ENCODE results near the gene FANCI. TPM values are rescaled to one million over a fixed set of nuclear protein-coding genes. Genes with fewer than 3 reads are reported as not detected.

FANCI gene
- total and polyA plus RNA-seq, 2 of the 4 experiments (the other 2 are of a cell fraction), result 13.2 to 34.2 TPM

DNA sequence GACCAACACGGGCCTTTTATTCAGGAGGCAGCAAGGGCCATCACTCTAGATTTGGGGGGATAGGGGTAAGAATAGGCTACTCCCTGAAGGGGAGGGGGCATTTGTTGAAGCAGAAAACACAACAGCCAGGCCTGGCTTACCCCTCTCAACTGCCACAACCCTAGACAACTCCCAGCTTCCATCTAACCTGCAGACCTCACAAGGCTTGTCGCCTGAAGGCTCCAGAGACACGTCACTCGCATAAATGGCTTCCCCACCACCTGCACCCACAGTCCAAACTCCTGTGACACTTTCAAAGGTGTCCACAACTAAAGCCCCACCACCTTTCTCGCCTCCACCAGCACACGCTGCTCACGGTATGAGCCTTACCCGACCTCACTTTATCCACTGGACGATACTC lies 75.9 kb downstream of the FANCI start:
- H2BK20ac ChIP-seq (ENCODE audit: low read depth, low read length), result no peak overlapping the region
- TF ChIP-seq, protein P1, sequence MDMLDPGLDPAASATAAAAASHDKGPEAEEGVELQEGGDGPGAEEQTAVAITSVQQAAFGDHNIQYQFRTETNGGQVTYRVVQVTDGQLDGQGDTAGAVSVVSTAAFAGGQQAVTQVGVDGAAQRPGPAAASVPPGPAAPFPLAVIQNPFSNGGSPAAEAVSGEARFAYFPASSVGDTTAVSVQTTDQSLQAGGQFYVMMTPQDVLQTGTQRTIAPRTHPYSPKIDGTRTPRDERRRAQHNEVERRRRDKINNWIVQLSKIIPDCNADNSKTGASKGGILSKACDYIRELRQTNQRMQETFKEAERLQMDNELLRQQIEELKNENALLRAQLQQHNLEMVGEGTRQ (IDR thresholded peaks at IDR 0.05; ENCODE audit: low read depth, low read length), result no peak
- TF ChIP-seq MAFK (IDR thresholded peaks at IDR 0.05; ENCODE audit: low read depth, low read length) (no peak), NFE2L2 (IDR thresholded peaks at IDR 0.05; ENCODE audit: low read depth, low read length) (no peak), RAD21 (IDR thresholded peaks at IDR 0.05; ENCODE audit: low read length) (no peak)

More for the DNA sequence above, 75.9 kb downstream of the FANCI start:
- Histone ChIP-seq H4K20me1 (ENCODE audit: insufficient read depth, low read length) (peaks cover 35% of the 10 kb centered on the region), H3K9me3 (ENCODE audit: control insufficient read depth, insufficient read depth, low read length) (no peaks in the 10 kb centered on the region), H3K18ac (ENCODE audit: low read depth, low read length) (no peak overlapping the region), H2BK15ac (ENCODE audit: low read depth, low read length) (no peak overlapping the region), H3K23ac (ENCODE audit: low read depth, low read length) (no peak overlapping the region), H3K4ac (ENCODE audit: low read depth, low read length) (no peak overlapping the region), H3K27ac (ENCODE audit: insufficient read depth, low read length) (no peak overlapping the region), H3K4me3 (ENCODE audit: insufficient read depth, low read depth, low read length) (no peak overlapping the region), H3K36me3 (ENCODE audit: control insufficient read depth, insufficient read depth, low read length) (peaks cover 89% of the 10 kb centered on the region), H2AK5ac (ENCODE audit: low read depth, low read length) (no peak overlapping the region), H3K56ac (ENCODE audit: extremely low read depth, insufficient read depth, low read length) (no peak overlapping the region), H3K27me3 (ENCODE audit: control insufficient read depth, insufficient read depth, low read length) (no peaks in the 10 kb centered on the region), H3K14ac (replicated peaks; ENCODE audit: low read depth, low read length) (no peak overlapping the region), H2AFZ (replicated peaks; ENCODE audit: low read length, poor library complexity) (no peak overlapping the region), H3K9me1 (ENCODE audit: insufficient read depth, low read length) (peaks cover 7% of the 10 kb centered on the region), H4K91ac (ENCODE audit: insufficient read depth, low read depth, low read length) (no peak overlapping the region), H4K8ac (ENCODE audit: low read depth in 2 of 2, low read length in 2 of 2) (no peak overlapping the region), H3K79me1 (ENCODE audit: low read depth in 1 of 2, low read length in 2 of 2) (peaks cover 26 to 54% of the 10 kb centered on the region in 2 experiments), H2AK9ac (replicated peaks; ENCODE audit: low read depth, low read length, poor library complexity) (peak overlapping the region; percentile 50), H3K4me1 (ENCODE audit: control insufficient read depth, insufficient read depth, low read length) (no peaks in the 10 kb centered on the region), H3K4me2 (ENCODE audit: low read depth, low read length) (no peak overlapping the region), H4K5ac (ENCODE audit: low read depth, low read length) (no peak overlapping the region), H3K9ac (ENCODE audit: low read depth, low read length) (no peak overlapping the region), H2BK5ac (ENCODE audit: low read depth, low read length, poor library complexity, severe bottlenecking) (no peak overlapping the region), H2BK120ac (ENCODE audit: low read depth, low read length) (no peak overlapping the region)
- no peak for ATAC-seq (ENCODE audit: low read depth)
- DNase-seq, result no peak
- dilution Hi-C loops (cut with HindIII; ENCODE audit: low sequenced_read_pairs, unreplicated experiment) (no loop called here), in situ Hi-C loops (cut with MboI; ENCODE audit: low sequenced_read_pairs) (no loop called here), intact Hi-C loops (cut with micrococcal nuclease) (no loop called here)
- CTCF ChIA-PET, result interaction anchor here (0.5 kb wide), 1 partner anchor 262 kb away, joined by 3 read pairs; no protein-coding TSS in a partner anchor
- POLR2A ChIA-PET (ENCODE audit: unreplicated experiment), result no interaction called here
- no TSS peak for BruUV-seq (replicated peaks)
- 94% methylated on average over 5 of the region's 9 CpGs; no CpG with 5 or more reads in 1 of the 2 experiments for WGBS, 2 experiments (ENCODE audit: extremely low coverage in 2 of 2, insufficient read length in 1 of 2)
